OCI-LY7 (cell line): ENCODE measurements around the gene RTP2.

ENCODE experiments used
- EZH2phosphoT487 ChIP-seq: fragments of 200-600 bp; sonication (generic); IDR thresholded peaks from 2 replicates; pipeline ENCODE4 v1.6.1; 2018; ENCODE audit warnings: low read depth, borderline replicate concordance, mild to moderate bottlenecking, mixed run types, antibody characterized with exemption, low read length, moderate library complexity, mixed read lengths
- TF ChIP-seq, protein P1 (sequence below): fragments of 200-600 bp; sonication (generic); conservative IDR thresholded peaks from 2 replicates; pipeline ENCODE4 v1.5.1; 2014; ENCODE audit warnings: mild to moderate bottlenecking, antibody characterized with exemption, low read length, moderate library complexity, mixed read lengths

DNA sequence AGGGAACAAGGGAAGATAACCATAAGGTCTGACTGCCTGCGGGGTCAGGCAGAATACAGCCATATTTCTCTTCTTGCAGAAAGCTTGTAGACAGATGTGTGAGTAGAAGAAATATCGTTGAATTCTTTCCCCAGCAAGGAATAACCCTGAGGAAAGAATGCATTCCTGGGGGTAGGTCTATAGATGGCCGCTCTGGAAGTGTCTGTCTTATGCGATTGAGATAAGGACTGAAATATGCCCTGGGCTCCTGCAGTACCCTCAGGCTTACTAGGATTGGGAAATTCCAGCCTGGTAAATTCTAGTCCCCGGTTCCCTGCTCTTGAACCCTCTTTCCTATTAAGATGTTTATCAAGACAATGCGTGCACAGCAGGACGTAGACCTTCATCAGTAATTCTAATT, 16.4 kb downstream of the RTP2 start:
- TF ChIP-seq, protein P1, sequence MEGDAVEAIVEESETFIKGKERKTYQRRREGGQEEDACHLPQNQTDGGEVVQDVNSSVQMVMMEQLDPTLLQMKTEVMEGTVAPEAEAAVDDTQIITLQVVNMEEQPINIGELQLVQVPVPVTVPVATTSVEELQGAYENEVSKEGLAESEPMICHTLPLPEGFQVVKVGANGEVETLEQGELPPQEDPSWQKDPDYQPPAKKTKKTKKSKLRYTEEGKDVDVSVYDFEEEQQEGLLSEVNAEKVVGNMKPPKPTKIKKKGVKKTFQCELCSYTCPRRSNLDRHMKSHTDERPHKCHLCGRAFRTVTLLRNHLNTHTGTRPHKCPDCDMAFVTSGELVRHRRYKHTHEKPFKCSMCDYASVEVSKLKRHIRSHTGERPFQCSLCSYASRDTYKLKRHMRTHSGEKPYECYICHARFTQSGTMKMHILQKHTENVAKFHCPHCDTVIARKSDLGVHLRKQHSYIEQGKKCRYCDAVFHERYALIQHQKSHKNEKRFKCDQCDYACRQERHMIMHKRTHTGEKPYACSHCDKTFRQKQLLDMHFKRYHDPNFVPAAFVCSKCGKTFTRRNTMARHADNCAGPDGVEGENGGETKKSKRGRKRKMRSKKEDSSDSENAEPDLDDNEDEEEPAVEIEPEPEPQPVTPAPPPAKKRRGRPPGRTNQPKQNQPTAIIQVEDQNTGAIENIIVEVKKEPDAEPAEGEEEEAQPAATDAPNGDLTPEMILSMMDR, result no peak
- TF ChIP-seq EZH2phosphoT487, result no peak
